B cell (primary cell): ENCODE results near the gene OR5AU1. TPM values are rescaled to one million over a fixed set of nuclear protein-coding genes. Genes with fewer than 3 reads are reported as not detected.
"Not testable (repeated sequence)": the region's sequence is repeated elsewhere in the genome, so short reads cannot be mapped to it uniquely, and the experiment has no call there.

ENCODE experiments used
- ATAC-seq: fragments of 200-7000 bp; cut with Tn5 transposase; one replicate; pipeline ENCODE4 v1.10.0; 2021; ENCODE audit warnings: low read depth, mild to moderate bottlenecking, moderate number of reproducible peaks, moderate library complexity
- CTCF ChIA-PET: fragments of 350-600 bp; sonication (Branson Sonifier 250); formaldehyde crosslinking; loops from one replicate; lab custom pipeline; 2021; ENCODE audit warnings: antibody characterized with exemption, inconsistent platforms; lab: Charles Lee
- POLR2A ChIA-PET: fragments of 350-600 bp; sonication (Branson Sonifier 250); formaldehyde crosslinking; loops from one replicate; lab custom pipeline; 2021; ENCODE audit warnings: antibody characterized with exemption; lab: Charles Lee
- DNase-seq: peaks from one replicate; pipeline ENCODE4 v3.0.0; 2013
- H2AFZ ChIP-seq: 2 replicates; pipeline ENCODE4 v1.6.1; 2012; ENCODE audit warnings: mild to moderate bottlenecking, low read depth, low read length; ENCODE audit not compliant: insufficient read depth, poor library complexity, severe bottlenecking
- H3K27ac ChIP-seq, 2 donors: 1 replicate in 1 of 2; 2 replicates in 1 of 2; pipeline ENCODE4 v1.5.1; 2012 to 2013; ENCODE audit warnings: low read length in 2 of 2, mild to moderate bottlenecking in 2 of 2, moderate library complexity in 1 of 2
- H3K27me3 ChIP-seq, 4 experiments: fragments of 200-600 bp in 1 of 4; sonication (generic) in 1 of 4; replicated peaks in 1 of 4; 1 replicate in 2 of 4; 2 replicates in 2 of 4; pipeline versions ENCODE4 v1.6.1 to v1.7.0; 2013 to 2016; ENCODE audit warnings: low read length in 3 of 4, mild to moderate bottlenecking in 2 of 4, mixed read lengths in 1 of 4, moderate library complexity in 1 of 4; ENCODE audit not compliant: insufficient read depth in 4 of 4, control insufficient read depth in 3 of 4; ENCODE audit errors: control extremely low read depth in 1 of 4
- H3K36me3 ChIP-seq, 2 experiments: replicated peaks in 1 of 2; 1 replicate in 1 of 2; 2 replicates in 1 of 2; pipeline versions ENCODE4 v1.6.1 to v1.7.1; 2013; ENCODE audit warnings: low read length in 1 of 2; ENCODE audit not compliant: insufficient read depth in 2 of 2, control insufficient read depth in 1 of 2; ENCODE audit errors: control extremely low read depth in 1 of 2, extremely low read depth in 1 of 2
- H3K4me1 ChIP-seq, 2 donors: fragments of 200-600 bp in 1 of 2; sonication (generic) in 1 of 2; 1 replicate in 1 of 2; 2 replicates in 1 of 2; pipeline versions ENCODE4 v1.5.1 to v1.6.1; 2013 to 2017; ENCODE audit warnings: low read length in 2 of 2; ENCODE audit not compliant: control insufficient read depth in 2 of 2, insufficient read depth in 2 of 2
- H3K4me2 ChIP-seq: replicated peaks from 2 replicates; pipeline ENCODE3; 2012; ENCODE audit warnings: mild to moderate bottlenecking, low read depth, low read length; ENCODE audit not compliant: poor library complexity, severe bottlenecking
- H3K4me3 ChIP-seq, 5 experiments: fragments of 200-600 bp in 1 of 5; sonication (generic) in 1 of 5; 1 replicate in 3 of 5; 2 replicates in 2 of 5; pipeline versions ENCODE4 v1.5.1 to v1.7.0; 2011 to 2016; ENCODE audit warnings: low read length in 4 of 5, mild to moderate bottlenecking in 4 of 5, low read depth in 2 of 5, control low read depth in 1 of 5, moderate library complexity in 1 of 5; ENCODE audit not compliant: insufficient read depth in 1 of 5; ENCODE audit errors: control extremely low read depth in 1 of 5, extremely low read depth in 1 of 5
- H3K79me2 ChIP-seq: fragments of 200-600 bp; sonication (generic); one replicate; pipeline ENCODE4 v1.6.0; 2016; ENCODE audit warnings: low read length; ENCODE audit not compliant: control insufficient read depth, insufficient read depth
- H3K9ac ChIP-seq: fragments of 200-600 bp; sonication (generic); 2 replicates; pipeline ENCODE4 v1.6.1; 2017; ENCODE audit warnings: mild to moderate bottlenecking, low read length, moderate library complexity
- H3K9me3 ChIP-seq, 3 donors: one replicate each; pipeline versions ENCODE4 v1.6.1 to v1.7.1; 2013; ENCODE audit warnings: low read length in 2 of 3; ENCODE audit not compliant: control insufficient read depth in 2 of 3, insufficient read depth in 1 of 3; ENCODE audit errors: control extremely low read depth in 1 of 3
- H4K20me1 ChIP-seq: 2 replicates; pipeline ENCODE4 v1.6.0; 2012; ENCODE audit warnings: mild to moderate bottlenecking, low read length; ENCODE audit not compliant: insufficient read depth, control insufficient read depth, poor library complexity, severe bottlenecking
- H3K27ac Mint-ChIP-seq: one replicate; pipeline ENCODE4 v1.8.0; 2021; ENCODE audit warnings: mixed read lengths
- H3K27me3 Mint-ChIP-seq: one replicate; pipeline ENCODE4 v1.8.0; 2021; ENCODE audit warnings: mixed read lengths
- H3K4me1 Mint-ChIP-seq: one replicate; pipeline ENCODE4 v1.8.0; 2021; ENCODE audit warnings: mixed read lengths
- H3K4me3 Mint-ChIP-seq: one replicate; pipeline ENCODE4 v1.8.0; 2021; ENCODE audit warnings: mixed read lengths
- H3K9me3 Mint-ChIP-seq: one replicate; pipeline ENCODE4 v1.8.0; 2022; ENCODE audit warnings: mixed read lengths; ENCODE audit not compliant: insufficient read depth
- CTCF ChIP-seq: fragments of 200-600 bp; IDR thresholded peaks from one replicate; pipeline ENCODE4 v1.8.0; 2022; ENCODE audit warnings: antibody characterized with exemption, mild to moderate bottlenecking
- EZH2 ChIP-seq: IDR thresholded peaks from 2 replicates; pipeline ENCODE4 v1.6.1; 2012; ENCODE audit warnings: borderline replicate concordance, low read depth, mild to moderate bottlenecking, moderate library complexity, low read length; ENCODE audit not compliant: insufficient read depth, poor library complexity, severe bottlenecking
- WGBS: methylation state at CpG from one replicate; pipeline ENCODE4 v1.1.5; 2013; ENCODE audit warnings: missing lambda C conversion rate; ENCODE audit not compliant: insufficient coverage; 5-methylcytosine and 5-hydroxymethylcytosine counted together
- intact Hi-C: fragments of 100-400 bp; cut with micrococcal nuclease; formaldehyde crosslinking; loops from one replicate; pipeline ENCODE4 v1.10.0; 2022
- polyA plus RNA-seq: library from polyadenylated mRNA; depleted of rRNA; stranded (reverse); fragments of >200 nt; gene quantifications from 2 replicates; pipeline ENCODE4 v1.2.3, GENCODE V29; 2012
- total RNA-seq, 2 donors: library from RNA; stranded (reverse); fragments of 120-200 nt in 1 of 2; gene quantifications; 1 replicate in 1 of 2; 2 replicates in 1 of 2; pipeline versions ENCODE4 v1.2.3 to v1.2.4, GENCODE V29; 2013 to 2022

OR5AU1 gene
- total and polyA plus RNA-seq, 2 donors (not counting 1 experiment from before 2014, with no cell fraction given) = not detected

- peaks cover 4% of the 10 kb centered on the region for H3K9me3 Mint-ChIP-seq
- Histone ChIP-seq H3K9ac (no peak overlapping the region), H3K27ac (no peak overlapping the region), H3K36me3 (no peaks in the 10 kb centered on the region), H3K4me3 (no peak overlapping the region), H3K4me2 (no peak overlapping the region), H3K27me3 (peaks cover 0 to 26% (median 4%) of the 10 kb centered on the region in 4 experiments), H3K4me1 (no peaks in the 10 kb centered on the region), H4K20me1 (no peaks in the 10 kb centered on the region), H2AFZ (no peak overlapping the region), H3K9me3 (no peaks in the 10 kb centered on the region), H3K79me2 (no peaks in the 10 kb centered on the region)
- H3K27ac Mint-ChIP-seq = no peak overlapping the region
- H3K27me3 Mint-ChIP-seq = peaks cover 58% of the 10 kb centered on the region
- 80% methylated on average over 4 of the region's 4 CpGs for WGBS
- ChIA-PET CTCF (no interaction called here), POLR2A (no interaction called here)
- DNase-seq (no peak), ATAC-seq (no peak)
- intact Hi-C loops = no loop called here
- no peak overlapping the region for H3K4me3 Mint-ChIP-seq
- no peak for TF ChIP-seq EZH2
- TF ChIP-seq CTCF = no peak
- H3K4me1 Mint-ChIP-seq = no peaks in the 10 kb centered on the region
Measured at GRCh38 chr14:21169573-21169972, 13.7 kb upstream of the OR5AU1 start.

DNA sequence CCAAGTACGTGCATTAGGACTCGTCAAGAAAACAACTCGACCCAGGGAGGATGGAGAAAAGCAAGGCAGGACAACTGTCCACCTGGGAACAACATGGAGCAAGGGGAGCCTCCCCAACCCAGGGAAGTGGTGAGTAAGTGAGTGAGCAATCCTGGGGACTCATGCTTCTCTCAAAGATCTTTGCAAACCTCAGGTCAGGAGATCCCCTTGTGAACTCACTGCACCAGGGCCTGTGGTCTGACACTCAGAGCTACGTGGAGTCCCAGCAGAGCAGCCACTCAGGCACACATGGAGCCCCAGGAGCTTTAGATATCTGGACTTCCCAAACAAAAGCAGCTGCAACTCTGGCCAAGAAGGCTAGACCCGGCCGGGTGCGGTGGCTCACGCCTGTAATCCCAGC, 12.2 kb upstream of the OR5AU1 start:
- Histone ChIP-seq H3K36me3 (no peaks in the 10 kb centered on the region), H3K9me3 (no peaks in the 10 kb centered on the region), H3K4me1 (no peaks in the 10 kb centered on the region), H3K27me3 (peaks cover 0 to 26% (median 4%) of the 10 kb centered on the region in 4 experiments), H3K27ac (no peak overlapping the region), H3K9ac (no peak overlapping the region), H3K79me2 (no peaks in the 10 kb centered on the region), H2AFZ (no peak overlapping the region), H4K20me1 (no peaks in the 10 kb centered on the region), H3K4me2 (no peak overlapping the region), H3K4me3 (no peak overlapping the region)
- TF ChIP-seq EZH2 (no peak), CTCF (no peak)
- peaks cover 4% of the 10 kb centered on the region for H3K9me3 Mint-ChIP-seq
- peaks cover 50% of the 10 kb centered on the region for H3K27me3 Mint-ChIP-seq
- no peaks in the 10 kb centered on the region for H3K4me1 Mint-ChIP-seq
- ATAC-seq (no peak), DNase-seq (no peak)
- intact Hi-C loops = no loop called here
- POLR2A ChIA-PET = no interaction called here
- CTCF ChIA-PET = no interaction called here
- no peak overlapping the region for H3K4me3 Mint-ChIP-seq
- 90% methylated on average over 7 of the region's 8 CpGs for WGBS
- no peak overlapping the region for H3K27ac Mint-ChIP-seq

DNA sequence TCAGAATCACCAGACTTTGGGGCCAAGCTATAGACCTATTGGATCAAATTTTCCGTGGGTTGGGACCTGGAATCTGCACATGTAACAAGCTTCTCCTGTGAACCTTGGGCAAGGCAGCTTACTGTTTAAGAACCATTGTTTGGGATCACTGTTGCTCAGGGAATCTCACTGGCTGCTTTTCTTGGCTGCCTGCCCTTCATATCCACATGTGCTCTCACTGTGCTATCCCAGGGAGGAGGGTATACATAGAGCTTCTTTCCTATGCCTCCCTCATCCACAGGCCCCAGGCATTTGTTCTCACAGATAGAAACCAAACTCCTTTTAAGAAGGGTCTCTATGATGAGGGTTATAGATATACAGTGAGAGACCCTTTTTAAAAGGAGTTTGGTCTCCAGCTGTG, 9.8 kb upstream of the OR5AU1 start:
- POLR2A ChIA-PET, CTCF ChIA-PET: not testable (repeated sequence)

More for the DNA sequence above, 9.8 kb upstream of the OR5AU1 start:
- H3K4me3 Mint-ChIP-seq, H3K27ac ChIP-seq, H3K4me1 ChIP-seq, H3K9ac ChIP-seq, H4K20me1 ChIP-seq, H3K4me1 Mint-ChIP-seq, H2AFZ ChIP-seq, H3K36me3 ChIP-seq, H3K4me3 ChIP-seq, H3K9me3 Mint-ChIP-seq, H3K79me2 ChIP-seq, DNase-seq, ATAC-seq, H3K9me3 ChIP-seq, H3K4me2 ChIP-seq, H3K27ac Mint-ChIP-seq, intact Hi-C loops: not testable (repeated sequence)
- no CpG with 5 or more reads among the region's 1 CpG for WGBS
- H3K27me3 ChIP-seq = peaks cover 0 to 23% (median 2%) of the 10 kb centered on the region in 4 experiments
- H3K27me3 Mint-ChIP-seq = peaks cover 38% of the 10 kb centered on the region
